HG03097 (cell line): Measurements from ENCODE around the gene ANKRD33B.
A peak's percentile ranks its signal among the peaks of the same experiment; 100 is the strongest.
"Not testable (repeated sequence)": the region's sequence is repeated elsewhere in the genome, so short reads cannot be mapped to it uniquely, and the experiment has no call there.

Experiments
- ATAC-seq: cut with Tn5 transposase; IDR thresholded peaks from one replicate; pipeline ENCODE4 v1.9.1; 2021; ENCODE audit not compliant: unreplicated experiment, low FRiP score

ANKRD33B gene

DNA sequence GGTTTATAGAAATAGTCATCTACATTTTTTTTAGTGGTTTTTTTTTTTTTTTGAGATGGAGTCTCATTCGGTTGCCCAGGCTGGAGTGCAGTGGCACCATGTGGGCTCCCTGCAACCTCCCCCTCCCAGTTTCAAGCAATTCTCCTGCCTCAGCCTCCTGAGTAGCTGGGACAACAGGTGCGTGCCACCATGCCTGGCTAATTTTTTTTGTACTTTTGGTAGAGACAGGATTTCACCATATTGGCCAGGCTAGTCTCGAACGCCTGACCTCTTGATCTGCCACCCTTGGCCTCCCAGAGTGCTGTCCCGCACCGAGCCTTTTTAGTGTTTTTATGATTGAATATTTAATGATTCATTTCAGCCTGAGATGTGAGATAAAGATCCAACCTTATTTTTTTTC, 27.3 kb downstream of the ANKRD33B start:
- ATAC-seq: no peak

DNA sequence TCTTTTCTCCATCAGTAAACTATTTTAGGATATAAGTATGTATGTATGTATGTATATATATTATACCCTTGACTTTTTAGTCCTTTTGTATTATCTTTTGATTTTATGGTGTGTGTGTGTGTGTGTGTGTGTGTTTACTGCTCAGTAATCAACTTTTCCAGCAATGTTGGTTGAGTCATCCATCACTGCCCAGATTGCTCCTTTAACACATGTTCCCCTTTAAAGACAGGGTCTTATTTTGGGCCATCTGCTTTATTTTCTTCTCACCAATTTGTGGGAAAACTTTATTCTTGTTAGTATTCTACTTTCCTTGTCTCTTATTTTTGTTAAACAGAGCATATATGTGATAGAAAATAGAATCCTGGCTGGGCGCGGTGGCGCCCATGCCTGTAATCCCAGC, 28.1 kb downstream of the ANKRD33B start:
- ATAC-seq: no peak

DNA sequence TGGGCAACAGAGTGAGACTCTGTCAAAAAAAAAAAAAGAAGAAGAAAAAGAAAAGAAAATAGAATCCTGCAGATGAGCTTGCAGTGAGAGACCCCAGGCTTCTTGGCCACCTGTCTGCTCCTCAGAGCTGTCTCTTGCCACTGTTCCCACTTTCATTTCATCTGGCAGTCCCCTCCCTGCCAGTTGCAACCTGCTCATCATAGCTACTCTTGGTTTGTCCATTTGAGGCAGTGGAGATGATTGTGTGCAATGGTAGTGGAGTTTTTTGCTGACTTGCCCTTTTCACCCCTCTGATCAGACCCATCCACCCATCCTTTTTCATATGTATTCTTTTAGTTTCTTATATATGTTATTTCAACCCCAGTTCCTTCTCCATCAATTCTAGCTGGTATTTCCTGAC, 28.7 kb downstream of the ANKRD33B start:
- ATAC-seq: no peak

DNA sequence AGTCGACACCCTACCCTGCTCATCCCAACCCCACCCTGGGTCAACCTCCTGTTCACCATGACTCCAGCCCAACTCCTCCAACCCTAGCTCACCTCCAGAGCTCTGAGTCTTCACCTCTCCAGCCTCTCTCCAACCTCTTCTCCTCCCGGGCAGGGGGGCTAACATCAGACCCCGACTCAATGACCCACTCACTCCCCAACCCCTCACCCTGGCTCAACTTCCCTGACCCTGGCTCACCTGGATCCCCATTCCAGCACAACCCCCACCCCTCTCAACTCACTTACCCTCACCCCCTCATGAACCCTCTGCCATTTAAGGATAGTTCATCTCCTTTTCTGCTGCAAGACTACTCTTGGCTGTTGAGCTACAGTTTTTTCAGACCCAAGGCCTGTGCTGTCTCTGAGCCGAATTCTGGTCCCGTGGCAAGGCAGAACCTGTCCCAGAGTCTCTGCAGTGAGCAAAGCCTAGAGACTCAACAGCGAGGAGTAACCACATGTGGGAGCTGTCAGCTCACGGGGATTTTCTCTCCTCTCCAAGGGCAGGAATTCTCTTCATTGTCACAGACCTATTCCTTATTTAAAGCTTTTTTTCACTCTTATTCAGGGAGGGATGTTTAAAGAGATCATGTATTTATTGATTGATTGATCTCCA, 29.8 kb downstream of the ANKRD33B start:
- no peak for ATAC-seq

DNA sequence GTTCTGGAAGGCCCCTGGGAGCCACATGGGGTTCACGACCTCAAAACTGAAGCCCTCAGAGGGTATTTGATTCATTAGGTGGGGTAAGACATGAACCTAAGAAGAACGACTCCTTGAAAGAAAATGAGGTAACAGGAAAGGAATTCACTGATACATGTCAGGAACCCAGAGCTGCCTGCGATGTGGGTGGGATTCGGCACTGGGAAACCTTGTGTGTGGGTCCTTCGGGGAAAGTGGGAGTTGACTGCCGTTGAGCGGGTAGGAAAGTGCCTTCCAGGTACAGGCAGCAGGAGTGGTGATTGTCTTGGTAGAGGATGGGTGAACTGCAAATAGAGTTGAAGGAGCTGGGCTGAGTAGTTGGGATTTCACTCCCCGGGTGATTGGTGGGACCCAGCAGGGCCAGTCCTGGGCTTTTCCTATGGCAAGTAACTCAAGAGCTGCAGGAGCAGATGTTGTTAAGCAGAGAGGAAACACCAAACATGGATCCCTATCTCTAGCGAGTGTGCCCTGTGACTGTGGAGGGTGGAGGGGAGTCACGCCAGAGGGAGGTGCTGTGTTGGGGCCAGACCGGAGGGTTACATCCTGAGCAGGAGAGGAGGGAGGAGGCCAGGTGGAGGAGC, 30.8 kb downstream of the ANKRD33B start:
- no peak for ATAC-seq

DNA sequence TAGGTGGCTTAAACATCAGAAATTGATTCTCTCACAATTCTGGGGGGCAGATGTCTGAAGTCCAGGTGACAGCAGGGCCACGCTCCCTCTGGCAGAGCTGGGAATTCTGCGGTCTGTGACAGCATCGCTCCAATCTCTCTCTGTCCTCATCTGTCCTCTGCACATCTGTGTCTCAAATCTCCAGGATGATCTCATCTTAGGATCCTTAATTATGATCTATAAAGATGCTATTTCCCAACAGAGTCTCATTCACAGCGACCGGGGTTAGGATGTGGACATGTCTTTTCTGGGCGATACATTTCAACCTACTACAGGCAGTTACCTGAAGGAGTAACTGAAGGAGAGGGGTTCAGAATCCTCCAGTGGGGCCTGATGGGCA, 31.4 kb downstream of the ANKRD33B start:
- no peak for ATAC-seq

DNA sequence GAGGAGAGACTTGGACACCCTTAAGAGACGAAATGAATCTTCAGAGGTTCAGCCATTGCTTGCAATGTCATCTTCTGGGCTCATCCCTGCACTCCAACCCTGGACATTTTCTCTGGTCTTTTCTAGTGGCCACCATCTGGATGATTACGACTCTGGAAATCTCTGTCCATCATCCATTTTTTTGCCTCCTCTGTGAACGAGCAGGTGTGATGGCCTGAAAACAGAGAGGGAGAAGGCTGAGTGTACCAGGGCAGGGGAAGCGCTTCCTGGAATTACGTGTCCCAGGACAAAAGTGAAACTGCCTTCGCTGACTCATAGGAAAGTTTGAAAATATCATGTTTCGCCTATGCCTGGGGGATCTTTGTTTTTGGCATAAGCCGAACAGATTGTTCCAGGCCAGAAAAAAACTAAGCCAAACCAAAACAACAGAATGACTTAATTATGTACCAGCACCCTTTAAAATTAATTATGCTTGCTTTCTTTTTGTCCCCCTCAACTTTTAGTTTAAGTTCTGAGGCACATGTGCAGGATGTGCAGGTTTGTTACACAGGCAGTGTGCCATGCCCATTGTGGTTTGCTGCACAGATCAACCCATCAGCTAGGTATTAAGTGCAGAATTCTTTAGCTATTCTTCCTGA, 31.9 kb downstream of the ANKRD33B start:
- peak; percentile 36 for ATAC-seq

DNA sequence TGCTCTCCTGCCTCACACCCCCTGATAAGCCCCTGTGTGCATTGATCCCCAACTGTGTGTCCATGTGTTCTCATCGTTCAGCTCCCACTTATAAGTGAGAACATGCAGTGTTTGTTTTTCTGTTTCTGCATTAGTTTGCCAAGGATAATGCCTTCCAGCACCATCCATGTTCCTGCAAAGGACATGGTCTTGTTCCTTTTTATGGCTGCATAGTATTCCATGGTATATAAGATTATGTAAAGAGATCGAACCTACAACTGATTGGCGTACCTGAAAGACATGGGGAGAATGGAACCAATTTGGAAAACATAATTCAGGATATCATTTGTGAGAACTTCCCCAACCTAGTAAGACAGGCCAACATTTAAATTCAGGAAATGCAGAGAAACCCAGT, 32.4 kb downstream of the ANKRD33B start:
- ATAC-seq: no peak

DNA sequence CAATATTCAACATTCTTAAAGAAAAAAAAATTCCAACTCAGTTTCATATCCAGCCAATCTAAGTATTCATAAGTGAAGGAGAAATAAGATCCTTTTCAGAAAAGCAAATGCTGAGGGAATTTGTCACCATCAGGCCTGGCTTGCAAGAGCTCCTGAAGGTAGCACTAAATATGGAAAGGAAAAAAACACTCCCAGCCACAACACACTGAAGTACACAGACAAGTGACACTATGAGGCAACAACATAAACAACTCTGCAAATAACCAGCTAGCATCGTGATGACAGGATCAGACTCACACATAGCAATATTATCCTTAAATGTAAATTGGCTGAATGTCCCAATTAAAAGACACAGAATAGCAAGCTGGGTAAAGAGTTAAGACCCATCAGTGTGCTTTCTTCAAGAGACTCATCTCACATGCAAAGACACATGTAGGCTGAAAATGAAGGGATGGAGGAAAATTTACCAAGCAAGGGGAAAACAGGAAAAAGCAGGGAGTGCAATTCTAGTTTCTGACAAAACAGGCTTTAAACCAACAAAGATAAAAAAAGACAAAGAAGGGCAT, 33.1 kb downstream of the ANKRD33B start:
- ATAC-seq: no peak

DNA sequence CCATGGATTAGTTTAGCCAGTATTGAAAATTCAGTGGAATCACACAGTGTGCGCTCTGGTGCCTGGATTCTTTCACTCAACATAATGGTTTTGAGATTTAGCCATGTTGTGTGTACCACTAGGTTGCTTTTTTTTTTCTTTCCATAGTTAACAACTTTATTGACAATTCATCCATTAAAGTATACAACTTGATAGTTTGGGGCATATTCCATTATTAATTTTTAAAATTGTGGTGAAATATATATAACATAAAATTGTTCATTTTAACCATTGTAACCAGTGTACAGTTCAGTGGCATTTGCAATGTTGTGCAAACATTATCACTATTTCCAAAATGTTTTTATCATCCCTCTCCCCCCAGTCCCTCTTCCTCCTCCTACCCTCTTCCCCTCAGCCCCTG, 35.2 kb downstream of the ANKRD33B start:
- ATAC-seq: no peak

DNA sequence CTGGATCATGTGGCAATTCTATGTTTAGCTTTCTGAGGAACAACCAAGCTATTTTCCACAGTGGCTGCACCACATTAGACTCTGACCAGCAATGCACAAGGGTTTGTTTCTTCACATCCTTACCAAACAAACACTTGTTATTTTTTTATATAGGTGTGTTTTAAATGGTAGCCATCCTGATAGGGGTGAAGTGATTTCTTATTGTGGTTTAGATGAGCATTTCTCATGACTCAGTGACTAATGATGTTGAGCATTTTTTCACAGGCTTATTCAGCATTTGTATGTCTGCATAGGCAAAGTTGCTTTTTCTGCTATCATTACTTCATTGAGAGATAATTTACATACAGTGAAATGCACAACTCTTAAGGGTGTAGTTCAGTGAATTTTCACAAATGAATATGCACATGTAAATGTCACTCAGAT, 36.0 kb downstream of the ANKRD33B start:
- ATAC-seq: no peak

DNA sequence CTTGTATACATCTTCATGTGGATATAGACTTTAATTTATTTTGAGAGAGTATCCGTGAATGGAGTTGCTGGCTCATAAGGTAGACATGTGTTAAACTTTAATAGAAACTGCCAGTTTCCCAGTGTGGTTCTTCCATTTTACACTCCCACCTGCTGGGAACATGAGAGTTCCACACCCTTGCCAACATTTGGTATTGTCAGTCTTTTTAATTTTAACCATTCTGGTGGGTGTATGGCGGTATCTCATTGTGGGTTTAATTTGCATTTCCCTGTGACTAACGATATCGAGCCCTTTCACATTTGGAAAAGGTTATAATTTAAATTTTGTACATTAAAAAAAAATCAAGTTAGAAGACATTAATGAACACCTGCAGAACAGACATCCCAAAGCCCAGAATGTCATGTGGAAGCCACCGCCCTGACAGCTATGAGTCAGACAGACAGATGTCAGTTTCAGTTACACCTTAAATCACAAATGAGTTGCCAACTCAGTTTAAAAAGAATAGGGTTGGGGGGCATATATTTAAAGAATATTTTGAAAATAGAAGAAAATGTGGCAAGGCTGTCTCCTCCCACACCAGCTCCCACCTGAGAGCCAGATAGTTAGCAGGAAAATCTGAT, 36.9 kb downstream of the ANKRD33B start:
- peak; percentile 74 for ATAC-seq

DNA sequence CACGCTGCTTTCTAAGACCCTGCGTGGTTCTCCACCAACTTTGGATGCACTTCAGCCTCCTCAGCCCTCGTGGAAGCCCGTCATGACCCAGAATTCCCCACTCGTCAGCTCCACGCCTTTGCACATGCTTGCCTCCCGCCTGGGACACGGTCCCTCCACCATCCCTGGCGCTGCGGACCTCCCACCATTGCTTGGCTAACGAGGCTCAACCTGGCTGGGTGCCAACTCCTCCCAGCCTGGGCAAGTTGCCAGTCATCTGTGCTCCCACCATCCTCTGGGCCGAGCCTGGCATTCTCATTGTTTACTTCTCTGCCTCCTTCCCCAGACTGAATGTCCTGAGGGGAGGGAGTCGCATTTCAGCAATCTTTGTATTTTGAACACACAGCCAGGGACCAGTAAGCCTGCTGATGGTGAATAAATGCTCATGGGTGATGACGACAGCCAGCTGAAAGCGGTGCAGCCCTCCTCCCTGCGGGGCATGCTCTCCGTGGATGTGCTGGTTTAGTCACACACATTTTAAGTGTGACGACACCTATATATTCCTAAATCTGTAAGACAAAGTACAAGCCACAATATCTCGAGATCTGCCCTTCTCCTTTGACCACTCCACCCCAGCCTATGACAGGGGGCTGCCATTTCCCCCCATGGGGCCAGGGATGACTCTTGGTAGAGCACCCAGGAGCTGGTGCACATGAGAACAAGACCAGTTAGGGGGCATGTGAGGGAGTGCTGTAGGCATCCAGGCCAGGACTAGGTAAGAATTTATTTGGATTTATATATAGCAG, 37.6 kb downstream of the ANKRD33B start:
- ATAC-seq: peak; percentile 38

DNA sequence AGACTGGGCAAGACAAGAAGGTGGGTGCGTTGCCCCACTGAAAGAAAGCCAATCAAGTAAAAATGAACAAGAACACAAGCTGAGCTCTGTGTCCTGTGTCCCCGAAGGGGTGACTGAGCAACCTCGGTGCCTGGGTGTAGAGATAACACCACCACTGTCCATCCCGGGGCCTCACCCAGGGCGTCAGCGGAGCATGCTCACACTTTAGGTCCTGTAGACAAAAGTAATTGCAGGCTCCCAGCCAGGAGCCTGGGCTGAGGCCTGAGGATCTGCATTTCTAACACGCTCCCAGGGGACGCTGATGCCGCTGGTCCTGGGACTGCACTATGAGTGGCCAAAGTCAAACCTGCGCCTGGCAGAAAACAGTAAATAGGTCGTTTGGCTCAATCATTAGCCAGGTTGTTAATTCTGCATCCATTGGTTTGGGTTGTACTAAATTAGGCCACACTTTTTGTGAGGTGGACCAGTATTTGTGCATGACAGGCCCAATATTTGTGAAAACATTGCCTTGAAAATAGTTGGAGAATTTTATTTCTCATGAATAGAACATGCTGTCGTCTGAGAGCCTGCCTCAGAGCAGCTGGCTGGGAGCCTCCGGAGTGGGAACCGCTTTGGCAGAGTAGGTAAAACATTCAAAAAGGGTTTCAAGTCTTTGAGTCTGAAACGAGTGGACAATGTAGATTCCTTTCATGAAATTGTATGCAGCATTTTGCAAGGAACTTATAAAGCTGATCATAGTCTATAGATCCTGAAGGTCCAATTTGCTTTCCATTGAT, 38.3 kb downstream of the ANKRD33B start:
- ATAC-seq: no peak

DNA sequence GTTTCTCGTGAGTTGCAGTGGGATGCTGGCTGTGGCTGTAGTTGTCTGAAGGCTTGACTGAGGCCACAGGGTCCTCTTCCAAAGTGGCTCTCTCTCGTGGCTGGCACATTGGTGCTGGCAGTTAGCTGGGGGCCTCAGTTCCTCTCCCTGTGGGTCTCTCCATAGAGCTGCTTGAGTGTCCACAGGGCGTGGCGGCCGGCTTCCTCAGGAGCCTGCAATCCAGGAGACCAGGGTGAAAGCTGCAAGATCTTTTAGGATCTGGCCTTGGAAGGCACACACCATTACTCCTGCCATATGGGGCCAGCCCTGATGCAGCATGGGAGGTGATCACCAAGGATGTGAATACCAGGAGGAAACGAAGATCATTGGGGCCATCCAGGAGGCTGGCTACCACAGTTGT, 41.1 kb downstream of the ANKRD33B start:
- no peak for ATAC-seq

DNA sequence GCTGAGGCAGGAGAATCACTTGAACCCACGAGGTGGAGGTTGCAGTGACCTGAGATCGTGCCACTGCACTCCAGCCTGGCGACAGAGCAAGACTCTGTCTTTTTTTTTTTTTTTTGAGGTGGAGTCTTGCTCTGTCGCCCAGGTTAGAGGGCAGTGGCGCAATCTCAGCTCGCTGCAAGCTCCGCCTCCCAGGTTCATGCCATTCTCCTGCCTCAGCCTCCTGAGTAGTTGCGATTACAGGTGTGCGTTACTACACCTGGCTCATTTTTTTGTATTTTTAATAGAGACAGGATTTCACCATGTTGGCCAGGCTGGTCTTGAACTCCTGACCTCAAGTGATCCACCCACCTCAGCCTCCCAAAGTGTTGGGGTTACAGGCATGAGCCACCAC, 42.8 kb downstream of the ANKRD33B start:
- ATAC-seq: not testable (repeated sequence)

DNA sequence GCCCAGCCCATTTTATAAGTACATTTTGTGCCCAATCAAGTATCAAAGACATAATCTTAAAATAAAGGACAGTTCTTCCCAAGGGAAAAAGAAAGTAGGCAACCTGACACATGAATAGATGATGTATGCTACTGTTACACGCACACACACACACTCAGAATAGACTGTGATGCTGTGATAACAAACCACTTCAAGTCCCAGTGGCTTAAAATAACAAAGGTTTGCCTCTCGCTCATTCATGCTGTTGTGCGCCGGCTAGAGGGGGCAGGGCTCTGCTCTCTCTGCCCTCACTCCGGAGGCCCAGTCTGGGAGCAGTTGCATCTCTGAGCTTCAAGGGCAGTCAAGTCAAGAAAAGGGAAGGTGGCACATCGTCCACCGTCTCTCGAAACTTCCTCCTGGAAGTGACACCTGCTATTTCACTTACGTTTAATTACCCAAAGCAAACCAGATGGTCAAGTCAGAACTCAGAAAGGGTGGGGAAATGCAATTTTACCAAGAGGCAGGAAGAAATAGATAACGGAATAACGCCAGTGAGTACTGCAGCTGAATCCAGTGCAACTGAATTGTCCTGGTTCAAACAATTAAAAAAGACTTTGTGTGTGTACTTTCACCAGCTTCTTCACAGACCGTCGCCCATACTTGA, 43.3 kb downstream of the ANKRD33B start:
- ATAC-seq: peak; percentile 90

DNA sequence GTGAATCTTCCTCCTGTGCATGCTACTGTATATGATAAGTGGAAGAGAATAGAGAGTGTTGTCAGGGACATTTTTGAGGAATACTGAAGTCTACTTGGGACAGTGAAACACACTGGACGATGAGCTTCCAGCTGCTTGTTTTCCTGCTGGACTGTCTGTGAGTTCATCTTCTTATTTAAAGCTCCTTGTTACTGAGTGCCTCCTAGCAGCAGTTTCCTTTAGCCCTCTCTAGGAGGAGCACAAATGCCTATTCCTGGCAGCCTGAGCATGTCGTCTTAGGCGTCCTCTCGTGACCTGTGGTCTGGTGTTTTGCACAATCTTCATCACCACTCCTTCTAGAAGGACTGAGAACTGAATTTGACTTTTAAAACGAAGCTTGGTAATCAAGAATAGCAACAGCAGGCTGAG, 43.8 kb downstream of the ANKRD33B start:
- peak; percentile 45 for ATAC-seq

DNA sequence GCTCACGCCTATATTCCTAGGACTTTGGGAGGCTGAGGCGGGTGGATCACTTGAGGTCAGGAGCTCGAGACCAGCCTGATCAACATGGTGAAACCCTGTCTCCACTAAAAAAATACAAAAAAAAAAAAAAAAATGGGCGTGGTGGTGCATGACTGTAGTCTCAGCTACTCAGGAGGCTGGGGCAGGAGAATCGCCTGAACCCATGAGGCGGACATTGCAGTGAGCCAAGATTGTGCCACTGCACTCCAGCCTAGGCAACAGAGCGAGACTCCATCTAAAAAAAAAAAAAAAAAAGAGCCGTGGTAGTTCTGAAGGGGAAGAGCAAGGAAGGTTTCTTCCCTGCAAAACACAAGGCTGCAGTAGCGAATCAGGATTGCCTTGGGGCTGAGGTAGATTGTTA, 44.2 kb downstream of the ANKRD33B start:
- ATAC-seq: not testable (repeated sequence)
